Measurements from ENCODE around the gene SOWAHC. TPM values are rescaled to one million over a fixed set of nuclear protein-coding genes. Genes with fewer than 3 reads are reported as not detected.
A peak's percentile ranks its signal among the peaks of the same experiment; 100 is the strongest.
"Not testable (repeated sequence)": the region's sequence is repeated elsewhere in the genome, so short reads cannot be mapped to it uniquely, and the experiment has no call there.

The SOWAHC gene, protein sequence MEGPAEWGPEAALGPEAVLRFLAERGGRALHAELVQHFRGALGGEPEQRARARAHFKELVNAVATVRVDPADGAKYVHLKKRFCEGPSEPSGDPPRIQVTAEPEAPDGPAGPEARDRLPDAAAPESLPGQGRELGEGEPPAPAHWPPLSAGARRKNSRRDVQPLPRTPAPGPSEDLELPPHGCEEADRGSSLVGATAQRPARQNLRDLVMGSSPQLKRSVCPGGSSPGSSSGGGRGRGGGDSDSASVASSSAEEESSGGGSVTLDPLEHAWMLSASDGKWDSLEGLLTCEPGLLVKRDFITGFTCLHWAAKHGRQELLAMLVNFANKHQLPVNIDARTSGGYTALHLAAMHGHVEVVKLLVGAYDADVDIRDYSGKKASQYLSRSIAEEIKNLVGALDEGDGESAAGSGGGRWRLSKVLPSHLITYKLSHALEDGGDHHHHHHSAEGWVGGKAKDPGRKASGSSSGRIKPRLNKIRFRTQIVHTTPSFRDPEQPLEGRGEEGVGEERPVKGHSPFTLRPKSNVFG
- total RNA-seq: 9.4 TPM

DNA sequence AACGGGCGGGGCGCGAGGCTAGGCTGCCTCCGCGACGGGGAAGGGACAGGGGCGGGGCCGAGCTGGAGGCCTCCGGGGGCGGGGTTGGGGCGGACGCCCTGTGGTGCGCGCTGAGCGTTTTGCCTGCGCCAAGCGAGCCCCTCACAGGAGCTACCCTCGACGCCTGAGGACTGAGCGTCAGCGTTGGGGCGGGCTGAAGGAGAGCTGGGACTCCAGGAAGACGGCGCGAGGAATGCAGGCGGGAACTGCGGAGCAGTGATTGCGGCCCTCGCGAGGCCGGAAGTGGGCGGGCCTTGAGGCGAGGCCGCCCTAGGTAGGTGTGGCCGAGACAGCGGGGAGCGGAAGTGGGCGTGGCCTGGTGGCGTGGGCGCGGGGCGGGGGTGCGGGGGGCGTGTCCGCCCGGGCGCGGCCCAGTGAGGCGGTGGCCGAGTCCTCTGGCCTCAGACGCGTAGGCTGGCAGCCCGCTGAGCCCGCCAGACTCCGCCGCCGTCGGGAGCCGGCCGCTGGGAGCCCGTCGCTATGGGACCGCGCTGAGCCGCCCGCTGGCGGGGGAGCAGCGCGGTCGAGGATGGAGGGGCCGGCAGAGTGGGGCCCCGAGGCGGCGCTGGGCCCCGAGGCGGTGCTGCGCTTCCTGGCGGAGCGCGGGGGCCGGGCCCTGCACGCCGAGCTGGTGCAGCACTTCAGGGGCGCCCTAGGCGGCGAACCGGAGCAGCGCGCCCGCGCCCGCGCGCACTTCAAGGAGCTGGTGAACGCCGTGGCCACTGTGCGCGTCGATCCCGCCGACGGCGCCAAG is at the start of gene SOWAHC, which contains the start of gene SEPTIN10:
TSS of gene SOWAHC (plus strand) at position 443 of the 793 bp plus-strand sequence. CDS start at position 569, 126 bp downstream.
TSS of gene SEPTIN10 (minus strand) at position 45 of the 793 bp plus-strand sequence. CDS start 139 bp downstream, outside the sequence.
- Histone ChIP-seq H3K27ac (ENCODE audit: low read depth, low read length) (peak within 1 kb of the TSS; percentile 89), H3K27me3 (ENCODE audit: control insufficient read depth in 3 of 3, insufficient read depth in 3 of 3, low read length in 3 of 3) (no peaks in the 10 kb centered on the region), H3K9me3 (ENCODE audit: control insufficient read depth in 3 of 3, low read length in 3 of 3) (no peaks in the 10 kb centered on the region), H3K36me3 (ENCODE audit: control insufficient read depth in 3 of 3, insufficient read depth in 3 of 3, low read length in 3 of 3) (no peaks in the 10 kb centered on the region), H3K9ac (ENCODE audit: low read depth in 1 of 3, low read length in 3 of 3) (peak within 1 kb of the TSS; percentile 82 to 94 (median 82)), H3K4me3 (ENCODE audit: low read length in 3 of 3) (peak within 1 kb of the TSS; percentile 80 to 94 (median 84)), H3K4me1 (ENCODE audit: control insufficient read depth in 3 of 3, insufficient read depth in 3 of 3, low read length in 3 of 3) (peaks cover 7 to 28% (median 14%) of the 10 kb centered on the region in 3 donors)

DNA sequence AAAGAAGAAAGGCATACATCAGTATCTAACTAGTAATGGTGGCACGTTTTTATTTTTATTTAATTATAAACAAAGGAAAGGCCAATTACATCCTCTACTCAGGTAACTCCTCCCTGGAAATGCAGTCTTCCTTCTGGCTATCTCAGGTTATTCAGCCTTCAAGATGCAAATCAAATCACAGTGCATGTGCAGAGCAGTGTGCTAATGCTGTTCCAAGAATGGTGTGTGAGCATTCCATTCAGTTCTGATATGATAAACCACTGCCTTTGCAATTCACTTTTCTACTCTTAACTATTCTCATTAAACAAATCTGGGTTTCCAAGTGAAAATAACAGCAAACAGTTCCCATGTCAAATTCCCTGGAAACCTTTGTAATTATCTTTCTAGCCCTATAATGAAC is 38.8 kb upstream of the SOWAHC start:
- H3K9me3 ChIP-seq (ENCODE audit: control insufficient read depth in 3 of 3, low read length in 3 of 3): no peaks in the 10 kb centered on the region
- H3K9ac ChIP-seq (ENCODE audit: low read depth in 1 of 3, low read length in 3 of 3): no peak overlapping the region
- H3K27me3 ChIP-seq (ENCODE audit: control insufficient read depth in 3 of 3, insufficient read depth in 3 of 3, low read length in 3 of 3): no peaks in the 10 kb centered on the region
- no peak overlapping the region for H3K4me3 ChIP-seq (ENCODE audit: low read length in 3 of 3)
- no peaks in the 10 kb centered on the region for H3K4me1 ChIP-seq (ENCODE audit: control insufficient read depth in 3 of 3, insufficient read depth in 3 of 3, low read length in 3 of 3)
- H3K36me3 ChIP-seq (ENCODE audit: control insufficient read depth in 3 of 3, insufficient read depth in 3 of 3, low read length in 3 of 3): peaks cover 0 to 3% (median 0%) of the 10 kb centered on the region in 3 donors
- H3K27ac ChIP-seq (ENCODE audit: low read depth, low read length): no peak overlapping the region

DNA sequence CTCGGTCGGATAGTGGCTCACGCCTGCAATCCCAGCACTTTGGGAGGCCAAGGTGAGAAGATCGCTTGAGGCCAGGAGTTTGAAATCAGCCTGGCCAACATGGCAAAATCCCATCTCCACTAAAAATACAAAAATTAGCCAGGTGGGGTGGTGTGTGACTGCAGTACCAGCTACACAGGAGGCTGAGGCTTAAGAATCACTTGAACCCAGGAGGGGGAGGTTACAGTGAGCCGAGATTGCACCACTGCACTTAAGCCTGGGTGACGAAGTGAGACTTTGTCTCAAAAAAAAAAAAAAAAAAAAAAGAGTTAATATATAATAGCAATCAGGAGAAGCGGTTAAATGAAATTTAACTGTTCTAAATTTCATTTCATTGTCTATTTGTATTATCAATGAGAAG is 36.5 kb upstream of the SOWAHC start:
- H3K36me3 ChIP-seq (ENCODE audit: control insufficient read depth in 3 of 3, insufficient read depth in 3 of 3, low read length in 3 of 3); H3K4me1 ChIP-seq (ENCODE audit: control insufficient read depth in 3 of 3, insufficient read depth in 3 of 3, low read length in 3 of 3); H3K27ac ChIP-seq (ENCODE audit: low read depth, low read length); H3K9ac ChIP-seq (ENCODE audit: low read depth in 1 of 3, low read length in 3 of 3); H3K27me3 ChIP-seq (ENCODE audit: control insufficient read depth in 3 of 3, insufficient read depth in 3 of 3, low read length in 3 of 3); H3K4me3 ChIP-seq (ENCODE audit: low read length in 3 of 3); H3K9me3 ChIP-seq (ENCODE audit: control insufficient read depth in 3 of 3, low read length in 3 of 3): not testable (repeated sequence)

DNA sequence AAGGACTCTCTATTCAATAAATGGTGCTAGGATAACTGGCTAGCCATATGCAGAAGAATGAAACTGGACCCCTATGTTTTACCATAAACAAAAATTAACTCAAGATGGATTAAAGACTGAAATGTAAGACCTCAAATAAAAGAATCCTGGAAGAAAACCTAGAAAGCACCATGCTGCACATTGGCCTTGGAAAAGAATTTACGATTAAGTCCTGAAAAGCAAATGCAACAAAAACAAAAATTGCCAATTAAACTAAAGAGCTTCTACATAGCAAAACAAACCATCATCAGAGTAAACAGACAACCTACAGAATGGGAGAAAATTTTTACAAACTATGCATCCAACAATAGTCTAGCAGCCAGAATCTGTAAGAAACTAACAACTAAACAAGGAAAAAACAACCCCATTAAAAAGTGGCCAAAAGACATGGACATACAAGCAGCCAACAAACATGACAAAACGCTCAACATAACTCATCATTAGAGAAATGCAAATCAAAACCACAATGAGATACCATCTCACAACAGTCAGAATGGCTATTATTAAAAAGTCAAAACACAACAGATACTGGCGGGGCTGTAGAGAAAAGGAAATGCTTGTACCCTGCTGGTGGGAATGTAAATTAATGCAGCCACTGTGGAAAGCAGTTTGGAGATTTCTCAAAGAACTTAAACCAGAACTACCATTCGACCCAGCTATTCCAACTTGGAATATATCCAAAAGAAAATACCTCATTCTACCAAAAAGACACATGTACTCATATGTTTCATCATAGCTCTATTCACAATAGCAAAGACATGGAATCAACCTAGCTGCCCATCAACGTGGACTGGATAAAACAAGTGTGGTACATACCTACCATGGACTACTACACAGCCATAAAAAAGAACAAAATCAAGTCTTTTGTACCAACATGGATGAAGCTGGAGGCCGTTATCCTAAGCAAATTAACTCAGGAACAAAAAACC is 31.0 kb upstream of the SOWAHC start:
- Histone ChIP-seq H3K27me3 (ENCODE audit: control insufficient read depth in 3 of 3, insufficient read depth in 3 of 3, low read length in 3 of 3) (no peaks in the 10 kb centered on the region), H3K9ac (ENCODE audit: low read depth in 1 of 3, low read length in 3 of 3) (no peak overlapping the region), H3K9me3 (ENCODE audit: control insufficient read depth in 3 of 3, low read length in 3 of 3) (no peaks in the 10 kb centered on the region), H3K36me3 (ENCODE audit: control insufficient read depth in 3 of 3, insufficient read depth in 3 of 3, low read length in 3 of 3) (peaks cover 0 to 3% (median 3%) of the 10 kb centered on the region in 3 donors), H3K4me3 (ENCODE audit: low read length in 3 of 3) (no peak overlapping the region), H3K27ac (ENCODE audit: low read depth, low read length) (no peak overlapping the region), H3K4me1 (ENCODE audit: control insufficient read depth in 3 of 3, insufficient read depth in 3 of 3, low read length in 3 of 3) (no peaks in the 10 kb centered on the region)

DNA sequence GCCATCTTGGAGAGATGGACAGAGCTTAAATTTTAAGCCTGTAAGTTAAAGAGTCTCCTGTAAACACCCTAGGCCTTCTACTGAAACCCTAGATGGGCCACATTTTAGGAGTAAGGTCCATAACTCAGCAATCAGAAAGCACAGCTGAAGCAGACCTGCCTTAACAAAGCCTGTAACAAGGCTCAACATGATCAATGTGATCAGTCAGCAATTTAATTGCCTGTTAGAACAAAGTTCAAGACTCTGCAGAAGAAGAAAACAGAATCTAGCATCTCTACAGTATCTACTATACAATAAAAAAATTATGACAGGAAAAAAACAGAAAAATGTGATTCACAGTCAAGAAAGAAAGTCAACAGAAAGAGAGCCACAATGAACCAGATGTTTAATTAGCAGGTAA is 27.5 kb upstream of the SOWAHC start:
- Histone ChIP-seq H3K9ac (ENCODE audit: low read depth in 1 of 3, low read length in 3 of 3) (no peak overlapping the region), H3K4me1 (ENCODE audit: control insufficient read depth in 3 of 3, insufficient read depth in 3 of 3, low read length in 3 of 3) (no peaks in the 10 kb centered on the region), H3K36me3 (ENCODE audit: control insufficient read depth in 3 of 3, insufficient read depth in 3 of 3, low read length in 3 of 3) (peaks cover 0 to 3% (median 3%) of the 10 kb centered on the region in 3 donors)

DNA sequence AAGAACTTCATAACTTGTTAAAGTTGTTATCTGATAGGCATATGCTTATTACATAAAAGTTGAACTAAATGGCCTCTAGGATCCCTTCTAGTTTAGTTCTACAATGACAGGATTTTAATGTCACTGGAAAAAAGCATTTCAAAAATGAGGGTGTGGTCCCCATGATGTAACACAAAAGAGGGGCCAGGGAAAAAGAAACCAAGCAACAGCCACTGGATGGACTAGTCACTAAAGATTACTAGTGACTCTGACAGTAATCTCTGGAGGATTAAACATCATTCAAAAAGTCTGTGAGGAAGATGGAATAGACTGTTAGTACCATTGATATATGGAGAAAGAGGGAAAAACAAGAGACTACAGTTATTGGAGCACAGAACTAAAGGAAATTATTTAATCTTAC is 23.0 kb upstream of the SOWAHC start:
- H3K9me3 ChIP-seq (ENCODE audit: control insufficient read depth in 3 of 3, low read length in 3 of 3): no peaks in the 10 kb centered on the region

More for the DNA sequence above, 27.5 kb upstream of the SOWAHC start:
- Histone ChIP-seq H3K9me3 (ENCODE audit: control insufficient read depth in 3 of 3, low read length in 3 of 3) (no peaks in the 10 kb centered on the region), H3K4me3 (ENCODE audit: low read length in 3 of 3) (no peak overlapping the region), H3K27ac (ENCODE audit: low read depth, low read length) (no peak overlapping the region), H3K27me3 (ENCODE audit: control insufficient read depth in 3 of 3, insufficient read depth in 3 of 3, low read length in 3 of 3) (no peaks in the 10 kb centered on the region)

DNA sequence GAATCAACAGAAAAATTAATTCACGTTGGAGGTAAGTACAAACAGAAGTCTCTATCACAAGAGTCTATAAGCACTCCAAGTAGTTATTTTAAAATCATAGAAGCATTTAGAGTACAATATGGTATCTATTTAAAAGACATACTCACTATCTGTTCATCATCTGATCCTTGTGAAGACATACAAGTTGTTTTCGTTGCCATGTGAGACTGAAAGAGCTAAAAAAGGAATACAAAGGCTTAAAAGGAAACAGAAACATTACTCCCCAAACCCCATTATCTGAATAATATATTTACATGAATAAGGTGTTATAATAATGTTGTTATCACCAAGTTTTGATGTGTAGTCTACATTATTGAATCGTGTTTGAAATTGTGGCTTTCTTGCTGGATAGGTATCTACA is 21.3 kb upstream of the SOWAHC start:
- H3K9ac ChIP-seq (ENCODE audit: low read depth in 1 of 3, low read length in 3 of 3): no peak overlapping the region
- no peaks in the 10 kb centered on the region for H3K27me3 ChIP-seq (ENCODE audit: control insufficient read depth in 3 of 3, insufficient read depth in 3 of 3, low read length in 3 of 3)
- H3K36me3 ChIP-seq (ENCODE audit: control insufficient read depth in 3 of 3, insufficient read depth in 3 of 3, low read length in 3 of 3): no peaks in the 10 kb centered on the region
- no peaks in the 10 kb centered on the region for H3K4me1 ChIP-seq (ENCODE audit: control insufficient read depth in 3 of 3, insufficient read depth in 3 of 3, low read length in 3 of 3)
- no peak overlapping the region for H3K4me3 ChIP-seq (ENCODE audit: low read length in 3 of 3)
- H3K9me3 ChIP-seq (ENCODE audit: control insufficient read depth in 3 of 3, low read length in 3 of 3): no peaks in the 10 kb centered on the region
- H3K27ac ChIP-seq (ENCODE audit: low read depth, low read length): no peak overlapping the region

More for the DNA sequence above, 23.0 kb upstream of the SOWAHC start:
- Histone ChIP-seq H3K4me3 (ENCODE audit: low read length in 3 of 3) (no peak overlapping the region), H3K4me1 (ENCODE audit: control insufficient read depth in 3 of 3, insufficient read depth in 3 of 3, low read length in 3 of 3) (no peaks in the 10 kb centered on the region), H3K27me3 (ENCODE audit: control insufficient read depth in 3 of 3, insufficient read depth in 3 of 3, low read length in 3 of 3) (no peaks in the 10 kb centered on the region), H3K9ac (ENCODE audit: low read depth in 1 of 3, low read length in 3 of 3) (no peak overlapping the region), H3K27ac (ENCODE audit: low read depth, low read length) (no peak overlapping the region), H3K36me3 (ENCODE audit: control insufficient read depth in 3 of 3, insufficient read depth in 3 of 3, low read length in 3 of 3) (no peaks in the 10 kb centered on the region)

DNA sequence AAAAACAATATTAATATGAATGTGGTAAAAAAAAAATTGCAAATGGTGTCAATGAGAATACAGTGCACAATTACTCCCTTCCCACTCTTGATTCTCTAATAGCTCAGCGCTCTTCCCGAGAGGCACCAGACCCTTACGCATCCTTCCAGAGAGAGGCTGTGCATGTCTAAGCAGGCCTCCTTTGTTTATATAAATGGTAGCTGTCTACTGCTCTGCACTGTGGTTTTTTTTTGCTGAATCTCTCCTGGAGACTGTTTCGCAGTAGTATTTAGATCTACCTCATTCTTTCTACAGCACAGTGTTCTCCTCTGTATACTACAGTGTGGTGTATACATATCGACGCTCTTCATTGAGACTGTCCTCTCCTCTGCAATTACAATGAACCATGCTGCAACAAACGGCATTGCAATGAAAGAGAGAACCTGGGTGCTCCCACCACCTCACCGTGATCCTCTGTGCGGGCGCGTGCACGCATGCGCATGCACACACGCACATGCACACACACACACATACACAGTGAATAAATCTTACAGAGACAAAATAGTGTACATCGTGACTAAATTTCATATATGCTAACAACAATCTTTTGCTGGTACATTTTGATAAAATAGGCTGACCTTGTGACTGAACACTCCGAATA is 19.8 kb upstream of the SOWAHC start:
- no peaks in the 10 kb centered on the region for H3K27me3 ChIP-seq (ENCODE audit: control insufficient read depth in 3 of 3, insufficient read depth in 3 of 3, low read length in 3 of 3)
- no peaks in the 10 kb centered on the region for H3K4me1 ChIP-seq (ENCODE audit: control insufficient read depth in 3 of 3, insufficient read depth in 3 of 3, low read length in 3 of 3)
- H3K4me3 ChIP-seq (ENCODE audit: low read length in 3 of 3): no peak overlapping the region
- no peak overlapping the region for H3K9ac ChIP-seq (ENCODE audit: low read depth in 1 of 3, low read length in 3 of 3)
- H3K36me3 ChIP-seq (ENCODE audit: control insufficient read depth in 3 of 3, insufficient read depth in 3 of 3, low read length in 3 of 3): no peaks in the 10 kb centered on the region
- no peaks in the 10 kb centered on the region for H3K9me3 ChIP-seq (ENCODE audit: control insufficient read depth in 3 of 3, low read length in 3 of 3)
- no peak overlapping the region for H3K27ac ChIP-seq (ENCODE audit: low read depth, low read length)

DNA sequence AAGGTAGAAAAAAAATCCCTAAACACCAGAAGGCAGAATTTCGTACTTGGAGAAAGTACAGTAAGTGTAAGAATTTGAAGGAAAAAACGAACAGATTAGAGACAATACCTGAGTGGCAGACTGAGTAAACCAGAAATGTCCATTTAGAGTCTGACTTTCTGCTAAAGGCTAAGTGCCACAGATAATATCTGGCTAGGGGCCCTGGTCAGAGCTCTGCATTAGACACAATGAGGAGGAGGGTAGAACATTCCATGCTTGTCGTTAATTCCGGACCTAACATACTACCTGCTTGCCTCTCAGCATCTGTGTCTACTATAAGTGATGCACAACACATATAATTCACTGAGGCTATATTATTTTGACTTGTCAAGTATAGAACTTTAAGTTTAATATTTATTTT is 18.5 kb upstream of the SOWAHC start:
- no peak overlapping the region for H3K4me3 ChIP-seq (ENCODE audit: low read length in 3 of 3)
- H3K4me1 ChIP-seq (ENCODE audit: control insufficient read depth in 3 of 3, insufficient read depth in 3 of 3, low read length in 3 of 3): no peaks in the 10 kb centered on the region
- no peak overlapping the region for H3K27ac ChIP-seq (ENCODE audit: low read depth, low read length)
- no peaks in the 10 kb centered on the region for H3K9me3 ChIP-seq (ENCODE audit: control insufficient read depth in 3 of 3, low read length in 3 of 3)
- H3K36me3 ChIP-seq (ENCODE audit: control insufficient read depth in 3 of 3, insufficient read depth in 3 of 3, low read length in 3 of 3): no peaks in the 10 kb centered on the region
- H3K9ac ChIP-seq (ENCODE audit: low read depth in 1 of 3, low read length in 3 of 3): no peak overlapping the region
- H3K27me3 ChIP-seq (ENCODE audit: control insufficient read depth in 3 of 3, insufficient read depth in 3 of 3, low read length in 3 of 3): no peaks in the 10 kb centered on the region

Measured in skeletal muscle tissue (tissue), 4 donors.